Left renal pelvis (tissue), 4 donors: ENCODE measurements around the gene SUPT4H1. TPM values are rescaled to one million over a fixed set of nuclear protein-coding genes. Genes with fewer than 3 reads are reported as not detected.

Experiments used
- DNase-seq, 4 donors: peaks; one replicate each; pipeline ENCODE4 v3.0.0-alpha.2; 2013; ENCODE audit warnings: low read depth in 4 of 4, low spot score in 3 of 4
- polyA plus RNA-seq, 4 donors: library from polyadenylated mRNA; unstranded; fragments of 120-200 nt; gene quantifications; one replicate each; pipeline ENCODE4 v1.2.1, GENCODE V29; 2013; ENCODE audit not compliant: insufficient read length in 4 of 4

The SUPT4H1 gene
- polyA plus RNA-seq, 4 donors = 105 to 152 (median 127) TPM

- DNase-seq = no peak
These were observed 42.8 kb downstream of the SUPT4H1 start for GRCh38 chr17:58308985-58309917.

- no peak for DNase-seq
These were observed 43.6 kb downstream of the SUPT4H1 start for GRCh38 chr17:58308173-58308984.

GRCh38 chr17:58307468-58308172 lies 44.4 kb downstream of the SUPT4H1 start:
- DNase-seq = no peak

GRCh38 chr17:58306131-58306951 lies 45.7 kb downstream of the SUPT4H1 start:
- no peak for DNase-seq

GRCh38 chr17:58305626-58306025 lies 46.4 kb downstream of the SUPT4H1 start:
- no peak for DNase-seq

GRCh38 chr17:58304750-58305486 lies 47.1 kb downstream of the SUPT4H1 start:
- DNase-seq = no peak

- no peak for DNase-seq
These were observed 47.8 kb downstream of the SUPT4H1 start for GRCh38 chr17:58303971-58304749.

- no peak for DNase-seq
These were observed 48.9 kb downstream of the SUPT4H1 start for GRCh38 chr17:58302919-58303585.

- DNase-seq = no peak
These were observed 49.7 kb downstream of the SUPT4H1 start for GRCh38 chr17:58302171-58302918.

GRCh38 chr17:58301504-58302150 lies 50.4 kb downstream of the SUPT4H1 start:
- no peak for DNase-seq

GRCh38 chr17:58300336-58300735 lies 51.7 kb downstream of the SUPT4H1 start:
- no peak for DNase-seq

Other genes with a start within 250 kb of the SUPT4H1 start
- under 1 TPM in 1 of 4 donors, not detected in 3; 0.04 TPM for gene OR4D1, start 203.8 kb downstream of the SUPT4H1 start, polyA plus RNA-seq
- gene OR4D2, start 185.2 kb downstream of the SUPT4H1 start, polyA plus RNA-seq = not detected
- 1 to 10 TPM in 1 of 4 donors, under 1 TPM in 3; 0.37 to 1.8 (median 0.59) TPM for gene EPX, start 159.5 kb downstream of the SUPT4H1 start, polyA plus RNA-seq
- 10 to 100 TPM; 27.7 to 56.0 (median 43.1) TPM for gene MKS1, start 132.9 kb downstream of the SUPT4H1 start, polyA plus RNA-seq
- gene LPO, start 113.6 kb downstream of the SUPT4H1 start, polyA plus RNA-seq = under 1 TPM in 3 of 4 donors, not detected in 1; 0.06 to 0.29 (median 0.26) TPM
- gene MPO, start 71.3 kb downstream of the SUPT4H1 start, polyA plus RNA-seq = 1 to 10 TPM; 1.6 to 7.6 (median 4.0) TPM
- gene TSPOAP1, start 23.4 kb downstream of the SUPT4H1 start, polyA plus RNA-seq = 10 to 100 TPM; 26.9 to 76.5 (median 43.0) TPM
- 10 to 100 TPM in 3 of 4 donors, under 1 TPM in 1; 0.78 to 16.3 (median 14.9) TPM for gene RNF43, start 65.3 kb upstream of the SUPT4H1 start, polyA plus RNA-seq
- gene HSF5, start 136.2 kb upstream of the SUPT4H1 start, polyA plus RNA-seq = under 1 TPM; 0.23 to 0.68 (median 0.43) TPM
- gene MTMR4, start 162.4 kb upstream of the SUPT4H1 start, polyA plus RNA-seq = 10 to 100 TPM; 30.3 to 60.9 (median 48.8) TPM